Gastroesophageal sphincter (tissue), 4 donors: Measurements from ENCODE around the gene GRB2. TPM values are rescaled to one million over a fixed set of nuclear protein-coding genes. Genes with fewer than 3 reads are reported as not detected.
"Not testable (repeated sequence)": the region's sequence is repeated elsewhere in the genome, so short reads cannot be mapped to it uniquely, and the experiment has no call there.

Experiments
- ATAC-seq: fragments of 150-250 bp; one replicate; pipeline ENCODE4 v1.9.1; 2016; ENCODE audit warnings: mild to moderate bottlenecking, moderate library complexity
- H3K27ac ChIP-seq, 4 donors: fragments of 200-600 bp; sonication (generic) in 3 of 4; 1 replicate in 3 of 4; 2 replicates in 1 of 4; pipeline ENCODE4 v1.5.1; 2016 to 2019
- H3K27me3 ChIP-seq: fragments of 200-600 bp; sonication (generic); one replicate; pipeline ENCODE4 v1.5.1; 2019
- H3K36me3 ChIP-seq, 2 donors: fragments of 200-600 bp; sonication (generic); one replicate each; pipeline ENCODE4 v1.5.1; 2019; ENCODE audit warnings: control low read depth in 1 of 2
- H3K4me1 ChIP-seq, 3 donors: fragments of 200-600 bp; sonication (generic); 1 replicate in 2 of 3; 2 replicates in 1 of 3; pipeline ENCODE4 v1.5.1; 2016 to 2019; ENCODE audit warnings: control low read depth in 2 of 3
- H3K4me3 ChIP-seq, 2 donors: fragments of 200-600 bp; sonication (generic); one replicate each; pipeline ENCODE4 v1.5.1; 2019; ENCODE audit warnings: mild to moderate bottlenecking in 1 of 2, moderate library complexity in 1 of 2
- H3K9me3 ChIP-seq, 3 donors: fragments of 200-600 bp; sonication (generic); one replicate each; pipeline ENCODE4 v1.5.1; 2017 to 2019; ENCODE audit warnings: control low read depth in 2 of 3
- EP300 ChIP-seq: sonication (generic); formaldehyde crosslinking; IDR thresholded peaks from one replicate; pipeline ENCODE4 v1.6.1; 2017; ENCODE audit warnings: antibody characterized with exemption, mild to moderate bottlenecking
- POLR2A ChIP-seq, 2 donors: fragments of 450-650 bp; IDR thresholded peaks; one replicate each; pipeline ENCODE4 v1.6.1; 2017; ENCODE audit warnings: antibody characterized with exemption in 2 of 2, mild to moderate bottlenecking in 2 of 2, moderate library complexity in 1 of 2
- POLR2AphosphoS5 ChIP-seq: sonication (generic); formaldehyde crosslinking; IDR thresholded peaks from one replicate; pipeline ENCODE4 v1.6.1; 2017; ENCODE audit warnings: antibody characterized with exemption
- WGBS, 2 donors: methylation state at CpG; one replicate each; pipeline ENCODE4 v1.1.5; 2018; ENCODE audit warnings: low coverage in 1 of 2; 5-methylcytosine and 5-hydroxymethylcytosine counted together
- total RNA-seq, 4 donors: library from RNA; depleted of rRNA; stranded (reverse); fragments of >200 nt; gene quantifications; one replicate each; pipeline ENCODE4 v1.1.0, GENCODE V29; 2016
- TF ChIP-seq, protein P1 (sequence below), 4 experiments: fragments of 200-600 bp in 2 of 4; fragments of 450-650 bp in 2 of 4; sonication (generic) in 1 of 4; IDR thresholded peaks; one replicate each; pipeline ENCODE4 v1.5.1; 2017 to 2019; ENCODE audit warnings: antibody characterized with exemption in 4 of 4, mild to moderate bottlenecking in 2 of 4, moderate library complexity in 2 of 4

The GRB2 gene
- total RNA-seq, 4 donors from 2014 or later, result 80.6 to 113 (median 97.6) TPM

GRCh38 chr17:75384751-75385150 is 20.7 kb downstream of the GRB2 start:
- Histone ChIP-seq H3K4me1 (peaks cover 3 to 74% (median 5%) of the 10 kb centered on the region in 3 donors), H3K4me3 (no peak overlapping the region), H3K36me3 (peaks cover 0 to 12% of the 10 kb centered on the region in 2 donors), H3K9me3 (no peaks in the 10 kb centered on the region), H3K27me3 (no peaks in the 10 kb centered on the region), H3K27ac (no peak overlapping the region)
- ATAC-seq, result no peak
- TF ChIP-seq, protein P1, sequence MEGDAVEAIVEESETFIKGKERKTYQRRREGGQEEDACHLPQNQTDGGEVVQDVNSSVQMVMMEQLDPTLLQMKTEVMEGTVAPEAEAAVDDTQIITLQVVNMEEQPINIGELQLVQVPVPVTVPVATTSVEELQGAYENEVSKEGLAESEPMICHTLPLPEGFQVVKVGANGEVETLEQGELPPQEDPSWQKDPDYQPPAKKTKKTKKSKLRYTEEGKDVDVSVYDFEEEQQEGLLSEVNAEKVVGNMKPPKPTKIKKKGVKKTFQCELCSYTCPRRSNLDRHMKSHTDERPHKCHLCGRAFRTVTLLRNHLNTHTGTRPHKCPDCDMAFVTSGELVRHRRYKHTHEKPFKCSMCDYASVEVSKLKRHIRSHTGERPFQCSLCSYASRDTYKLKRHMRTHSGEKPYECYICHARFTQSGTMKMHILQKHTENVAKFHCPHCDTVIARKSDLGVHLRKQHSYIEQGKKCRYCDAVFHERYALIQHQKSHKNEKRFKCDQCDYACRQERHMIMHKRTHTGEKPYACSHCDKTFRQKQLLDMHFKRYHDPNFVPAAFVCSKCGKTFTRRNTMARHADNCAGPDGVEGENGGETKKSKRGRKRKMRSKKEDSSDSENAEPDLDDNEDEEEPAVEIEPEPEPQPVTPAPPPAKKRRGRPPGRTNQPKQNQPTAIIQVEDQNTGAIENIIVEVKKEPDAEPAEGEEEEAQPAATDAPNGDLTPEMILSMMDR (IDR thresholded peaks at IDR 0.05), result no peak
- no peak for TF ChIP-seq POLR2AphosphoS5
- no peak for TF ChIP-seq EP300
- TF ChIP-seq POLR2A (IDR thresholded peaks at IDR 0.05), result no peak
- WGBS, 2 donors, result 88% methylated on average over 3 of the region's 8 CpGs; no CpG with 5 or more reads in 1 of the 2 donors

- Histone ChIP-seq H3K4me1 (peaks cover 3 to 80% (median 6%) of the 10 kb centered on the region in 3 donors), H3K27me3 (no peaks in the 10 kb centered on the region), H3K27ac (no peak overlapping the region), H3K9me3 (no peaks in the 10 kb centered on the region), H3K4me3 (no peak overlapping the region), H3K36me3 (peaks cover 0 to 12% of the 10 kb centered on the region in 2 donors)
- WGBS, 2 donors, result 0 to 74% methylated on average over 1 to 5 of the region's 5 CpGs
- TF ChIP-seq POLR2AphosphoS5 (no peak), EP300 (no peak), POLR2A (IDR thresholded peaks at IDR 0.05) (no peak)
- TF ChIP-seq, protein P1 (IDR thresholded peaks at IDR 0.05), result no peak
- no peak for ATAC-seq
Observed at GRCh38 chr17:75383842-75384195, 21.7 kb downstream of the GRB2 start.

DNA sequence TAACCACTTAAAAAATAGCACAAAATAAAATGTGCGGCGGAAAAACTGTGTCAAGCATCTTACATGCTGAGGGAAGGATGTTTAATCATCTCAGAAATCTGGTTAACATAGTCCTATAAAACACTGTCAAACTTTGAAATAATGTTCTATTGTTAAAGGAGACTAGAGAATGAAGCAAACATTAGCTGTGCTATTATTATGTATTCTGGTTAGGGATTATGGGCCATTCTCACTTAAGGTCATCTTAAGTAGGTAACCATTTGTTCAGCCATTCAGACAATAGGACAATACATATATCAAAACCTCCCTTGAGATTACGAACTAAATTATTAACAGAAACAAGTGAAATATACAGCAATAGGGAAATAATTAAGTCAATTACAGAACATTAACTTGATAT is 24.7 kb downstream of the GRB2 start:
- WGBS, 2 donors, result 36 to 67% methylated on average over 3 of the region's 3 CpGs
- H3K27ac ChIP-seq, result peak overlapping the region in 1 of 4 donors; percentile 20
- peaks cover 3 to 56% (median 6%) of the 10 kb centered on the region in 3 donors for H3K4me1 ChIP-seq
- H3K27me3 ChIP-seq, result no peaks in the 10 kb centered on the region
- H3K9me3 ChIP-seq, result no peaks in the 10 kb centered on the region
- no peak overlapping the region for H3K4me3 ChIP-seq
- ATAC-seq, result no peak
- TF ChIP-seq, protein P1 (IDR thresholded peaks at IDR 0.05), result no peak
- TF ChIP-seq EP300, result no peak
- no peak for TF ChIP-seq POLR2A (IDR thresholded peaks at IDR 0.05)
- peaks cover 0 to 11% of the 10 kb centered on the region in 2 donors for H3K36me3 ChIP-seq

DNA sequence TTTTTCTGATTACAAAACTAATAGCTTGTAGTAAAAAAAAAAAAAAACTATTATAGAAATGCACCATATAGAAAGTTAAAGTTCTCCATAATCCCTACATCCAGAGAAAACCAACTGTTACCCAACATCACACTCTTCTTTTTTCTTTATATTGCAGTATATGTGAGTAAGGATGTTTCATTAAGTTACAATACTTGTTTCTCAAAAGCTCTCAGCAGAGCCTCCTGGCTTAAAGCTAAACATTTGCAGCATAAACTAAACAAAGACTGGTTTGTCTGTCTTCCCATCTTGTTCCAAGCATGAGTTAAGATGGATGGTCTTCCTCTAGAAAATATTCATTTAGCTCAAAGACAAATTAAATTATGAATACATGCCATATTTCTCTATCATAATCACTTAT is 25.2 kb downstream of the GRB2 start:
- H3K4me3 ChIP-seq, result no peak overlapping the region
- H3K4me1 ChIP-seq, result peaks cover 3 to 56% (median 6%) of the 10 kb centered on the region in 3 donors
- no peak for TF ChIP-seq POLR2AphosphoS5
- no peak for TF ChIP-seq POLR2A (IDR thresholded peaks at IDR 0.05)
- TF ChIP-seq, protein P1 (IDR thresholded peaks at IDR 0.05), result no peak
- TF ChIP-seq EP300, result no peak
- no peaks in the 10 kb centered on the region for H3K9me3 ChIP-seq
- H3K36me3 ChIP-seq, result peaks cover 0 to 16% of the 10 kb centered on the region in 2 donors
- no peaks in the 10 kb centered on the region for H3K27me3 ChIP-seq
- H3K27ac ChIP-seq, result peak overlapping the region in 1 of 4 donors; percentile 20
- no peak for ATAC-seq

- 87 to 100% methylated on average over 1 of the region's 1 CpG for WGBS, 2 donors
- H3K9me3 ChIP-seq, ATAC-seq, H3K4me3 ChIP-seq, H3K27me3 ChIP-seq: not testable (repeated sequence)
- Histone ChIP-seq H3K36me3 (peaks cover 0 to 22% of the 10 kb centered on the region in 2 donors), H3K4me1 (peaks cover 3 to 50% (median 6%) of the 10 kb centered on the region in 3 donors), H3K27ac (peak overlapping the region in 1 of 4 donors; percentile 20)
Observed at GRCh38 chr17:75379426-75379825, 26.1 kb downstream of the GRB2 start.
